ENCODE data around the gene NFE2L3.
"Not testable (repeated sequence)": the region's sequence is repeated elsewhere in the genome, so short reads cannot be mapped to it uniquely, and the experiment has no call there.

GRCh38 chr7:26184281-26185101, 32.5 kb downstream of the NFE2L3 start:
- TF ChIP-seq CTCF (conservative IDR thresholded peaks at IDR 0.05; ENCODE audit: low read length); EZH2phosphoT487 (IDR thresholded peaks at IDR 0.05; ENCODE audit: borderline replicate concordance): not testable (repeated sequence)
